HAP-1 (cell line): ENCODE measurements around the gene CA12.
A peak's percentile ranks its signal among the peaks of the same experiment; 100 is the strongest.

ENCODE experiments used
- DNase-seq, 2 experiments: peaks; one replicate each; pipeline ENCODE4 v3.0.0-alpha.2; 2016 to 2020; ENCODE audit warnings: low spot score in 2 of 2
- H3K27me3 ChIP-seq: fragments of 250-450 bp; sonication (Bioruptor Pico); 2 replicates; pipeline ENCODE4 v1.5.1; 2020; ENCODE audit warnings: low read depth, mild to moderate bottlenecking, moderate library complexity
- H3K36me3 ChIP-seq: fragments of 250-450 bp; sonication (Bioruptor Pico); replicated peaks from 2 replicates; pipeline ENCODE4 v1.5.1; 2020; ENCODE audit warnings: mild to moderate bottlenecking
- H3K4me1 ChIP-seq: fragments of 250-450 bp; sonication (Bioruptor Pico); 2 replicates; pipeline ENCODE4 v1.5.1; 2020; ENCODE audit warnings: mild to moderate bottlenecking
- H3K4me3 ChIP-seq: fragments of 250-450 bp; sonication (Bioruptor Pico); 2 replicates; pipeline ENCODE4 v1.5.1; 2020; ENCODE audit warnings: mild to moderate bottlenecking, moderate library complexity
- H3K9me3 ChIP-seq: fragments of 250-450 bp; sonication (Bioruptor Pico); 2 replicates; pipeline ENCODE4 v1.5.1; 2020; ENCODE audit warnings: mild to moderate bottlenecking, moderate library complexity
- in situ Hi-C: fragments of 300-500 bp; cut with MboI; formaldehyde crosslinking; loops from 3 replicates; pipeline ENCODE4 v1.14.3; 2020; ENCODE audit warnings: low sequenced_read_pairs, inconsistent platforms, mixed read lengths

CA12 gene

GRCh38 chr15:63338170-63338569 lies 43.5 kb downstream of the CA12 start:
- Histone ChIP-seq H3K27me3 (peaks cover 87% of the 10 kb centered on the region), H3K4me1 (no peaks in the 10 kb centered on the region)
- DNase-seq, result no peak

DNA sequence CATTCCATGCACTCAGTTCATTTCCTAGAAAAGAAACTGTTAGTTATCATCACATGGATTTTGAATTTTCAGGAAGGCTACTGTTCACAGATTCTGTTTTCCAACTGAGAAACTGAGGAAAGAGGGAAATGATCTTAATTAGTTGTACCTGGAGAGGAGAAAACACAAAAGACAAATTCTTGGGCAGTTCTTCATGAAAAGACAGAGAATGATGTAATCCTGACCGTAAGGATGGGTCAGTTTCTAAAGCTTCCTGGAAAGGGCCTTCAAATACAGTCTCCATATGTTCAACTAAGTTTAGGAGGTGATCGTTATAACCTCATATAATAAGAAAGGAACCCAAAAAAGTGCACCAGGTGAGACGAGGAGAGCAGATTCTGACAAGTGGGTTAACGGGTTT lies 44.6 kb downstream of the CA12 start:
- no peak for DNase-seq
- Histone ChIP-seq H3K4me1 (no peaks in the 10 kb centered on the region), H3K4me3 (no peak overlapping the region), H3K27me3 (peaks cover 92% of the 10 kb centered on the region), H3K9me3 (no peaks in the 10 kb centered on the region), H3K36me3 (no peaks in the 10 kb centered on the region)
- in situ Hi-C loops, result no loop called here

More at GRCh38 chr15:63338170-63338569, 43.5 kb downstream of the CA12 start:
- H3K4me3 ChIP-seq, result no peak overlapping the region
- H3K36me3 ChIP-seq, result no peaks in the 10 kb centered on the region
- no peaks in the 10 kb centered on the region for H3K9me3 ChIP-seq
- in situ Hi-C loops, result no loop called here

GRCh38 chr15:63335543-63336240 lies 46.0 kb downstream of the CA12 start:
- DNase-seq, result no peak
- Histone ChIP-seq H3K27me3 (peaks cover 92% of the 10 kb centered on the region), H3K36me3 (no peaks in the 10 kb centered on the region), H3K4me1 (no peaks in the 10 kb centered on the region), H3K9me3 (no peaks in the 10 kb centered on the region), H3K4me3 (no peak overlapping the region)
- in situ Hi-C loops, result no loop called here

DNA sequence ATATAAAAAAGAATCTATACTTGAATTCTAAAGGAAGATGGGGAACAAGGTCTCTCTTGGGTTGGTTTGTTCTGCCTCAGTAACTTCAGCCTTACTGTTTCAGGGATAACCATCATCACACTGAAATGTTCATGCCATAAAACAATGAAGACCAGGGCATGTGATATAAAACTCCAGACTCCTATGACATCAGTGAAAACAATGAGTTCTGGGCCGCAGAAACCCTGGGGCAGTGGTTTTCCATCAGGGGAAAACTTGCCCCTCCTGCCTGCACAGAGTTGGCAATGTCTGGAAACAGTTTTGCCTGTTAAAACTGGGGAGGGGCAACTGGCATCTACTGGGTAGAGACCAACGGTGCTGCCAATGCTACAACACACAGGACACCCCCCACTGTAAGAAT lies 46.8 kb downstream of the CA12 start:
- in situ Hi-C loops, result no loop called here
- H3K4me1 ChIP-seq, result no peaks in the 10 kb centered on the region
- DNase-seq, result no peak
- H3K9me3 ChIP-seq, result no peaks in the 10 kb centered on the region
- no peaks in the 10 kb centered on the region for H3K36me3 ChIP-seq
- peaks cover 87% of the 10 kb centered on the region for H3K27me3 ChIP-seq
- no peak overlapping the region for H3K4me3 ChIP-seq

DNA sequence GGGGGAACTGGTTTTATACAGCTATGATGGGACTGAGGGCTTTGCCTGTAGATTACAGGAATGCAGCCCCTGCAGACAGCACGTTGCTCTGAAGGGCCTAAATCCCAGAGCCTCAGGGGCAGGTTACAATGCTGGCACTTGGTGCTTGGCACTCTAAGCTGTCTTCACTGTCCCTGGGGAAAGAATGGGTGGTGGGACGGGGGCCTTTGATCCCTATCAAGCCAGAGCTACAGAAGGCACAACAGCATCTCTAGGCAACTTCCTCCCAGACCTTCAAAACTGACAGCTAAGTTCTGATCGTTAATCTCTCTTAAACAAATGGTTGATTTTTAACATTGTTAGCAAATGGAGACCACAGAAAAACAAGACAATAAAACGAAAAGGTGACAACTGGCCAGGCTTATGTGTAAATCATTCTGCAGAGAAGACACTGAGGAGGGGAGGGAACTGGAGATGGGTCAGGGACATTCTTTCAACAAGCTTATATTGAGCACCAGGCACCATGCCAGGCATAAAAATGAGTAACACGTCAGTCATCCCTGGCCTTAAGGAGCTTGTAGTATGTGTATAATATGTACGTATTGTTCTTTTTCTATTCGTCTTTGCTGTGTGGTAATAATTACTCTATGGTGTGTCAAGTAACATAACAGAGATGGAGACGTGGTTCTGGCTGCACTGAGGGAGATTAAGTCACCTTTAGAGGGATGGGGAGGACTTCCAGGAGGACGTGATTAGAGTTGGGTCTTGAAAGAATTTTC lies 49.1 kb downstream of the CA12 start:
- no peak overlapping the region for H3K4me3 ChIP-seq
- in situ Hi-C loops, result no loop called here
- DNase-seq, result no peak
- H3K36me3 ChIP-seq, result no peaks in the 10 kb centered on the region
- peaks cover 69% of the 10 kb centered on the region for H3K27me3 ChIP-seq
- H3K9me3 ChIP-seq, result no peaks in the 10 kb centered on the region
- no peaks in the 10 kb centered on the region for H3K4me1 ChIP-seq

DNA sequence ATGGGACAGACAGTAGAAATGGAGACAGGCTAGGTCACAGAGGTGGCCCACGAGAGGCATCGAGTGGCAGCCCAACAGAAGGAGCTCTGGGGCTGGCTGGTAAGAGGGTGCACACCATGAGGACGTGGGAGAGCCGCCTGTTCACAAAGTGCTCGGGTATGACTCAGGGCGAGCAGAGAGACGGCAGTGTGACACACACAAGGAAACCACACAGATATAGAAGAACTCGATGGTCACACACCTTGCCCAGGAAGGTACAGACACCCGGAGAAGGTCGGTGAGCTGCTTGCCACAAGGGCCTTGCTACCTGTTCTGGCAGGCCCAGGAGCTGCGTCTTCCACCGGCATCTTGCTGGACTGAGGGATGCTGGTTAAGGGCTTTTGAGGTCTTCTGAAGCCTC lies 50.2 kb downstream of the CA12 start:
- in situ Hi-C loops, result no loop called here
- H3K4me1 ChIP-seq, result no peaks in the 10 kb centered on the region

DNA sequence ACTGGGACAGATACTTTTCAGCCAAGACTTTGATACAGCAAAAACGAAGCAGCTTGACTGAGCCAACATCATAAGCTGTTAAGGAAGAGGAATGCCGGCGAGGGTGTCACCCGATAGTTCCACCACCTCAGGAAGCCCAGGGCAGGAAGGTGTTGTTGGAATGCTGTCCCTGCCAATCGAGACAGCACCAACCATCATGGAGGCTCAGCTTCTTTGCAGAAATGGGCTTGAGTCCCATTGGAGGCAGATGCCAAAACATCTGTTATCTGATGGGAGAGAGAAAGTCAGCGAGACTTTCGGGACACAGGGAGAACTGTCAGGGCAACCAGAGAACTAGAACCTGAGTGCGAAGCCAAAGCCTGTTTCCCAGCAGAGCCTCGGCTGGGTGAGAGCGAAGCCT lies 50.7 kb downstream of the CA12 start:
- Histone ChIP-seq H3K4me3 (no peak overlapping the region), H3K9me3 (no peaks in the 10 kb centered on the region), H3K36me3 (no peaks in the 10 kb centered on the region), H3K27me3 (peaks cover 62% of the 10 kb centered on the region), H3K4me1 (no peaks in the 10 kb centered on the region)
- no peak for DNase-seq
- in situ Hi-C loops, result no loop called here

More for the DNA sequence above, 50.2 kb downstream of the CA12 start:
- no peak for DNase-seq
- H3K36me3 ChIP-seq, result no peaks in the 10 kb centered on the region
- peaks cover 61% of the 10 kb centered on the region for H3K27me3 ChIP-seq
- no peak overlapping the region for H3K4me3 ChIP-seq
- H3K9me3 ChIP-seq, result no peaks in the 10 kb centered on the region

DNA sequence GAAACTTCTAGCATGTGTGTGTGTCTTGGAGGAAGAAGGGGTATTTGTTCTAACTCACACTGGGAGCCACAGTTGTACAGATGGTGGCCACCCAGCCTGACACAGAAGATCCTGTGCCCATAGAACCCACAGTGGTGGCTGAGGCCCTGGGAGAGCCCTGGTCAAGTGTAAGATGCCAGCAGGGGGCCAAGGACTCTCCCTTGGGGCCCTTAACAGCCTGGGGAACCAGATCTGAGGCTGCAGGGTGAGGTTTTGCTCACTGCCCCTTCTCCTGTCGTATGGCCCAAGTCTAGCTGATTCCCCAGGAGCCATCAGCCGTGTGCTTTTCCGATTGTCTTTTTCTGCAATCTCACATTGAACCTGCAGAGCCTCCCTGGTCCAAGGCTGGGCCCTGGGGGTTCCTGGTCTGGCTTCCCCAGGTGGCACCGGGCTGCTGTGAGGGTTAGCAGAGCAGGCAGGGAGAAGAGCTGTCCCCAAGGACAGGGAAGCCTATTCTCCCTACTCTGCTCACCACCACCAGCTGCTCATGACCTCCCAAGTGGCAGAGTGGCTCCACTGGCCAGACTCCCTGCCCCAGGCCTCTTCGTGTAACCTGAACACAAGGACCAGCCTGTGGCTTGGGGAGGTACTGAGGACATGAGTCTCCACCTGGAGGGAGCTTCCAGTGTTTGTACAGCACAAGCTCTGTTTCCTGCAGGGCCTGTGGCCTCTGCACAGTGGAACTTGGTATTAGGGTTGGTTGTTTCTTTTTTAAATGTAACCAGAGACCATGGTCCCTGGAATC lies 51.9 kb downstream of the CA12 start:
- no peaks in the 10 kb centered on the region for H3K4me1 ChIP-seq
- H3K9me3 ChIP-seq, result no peaks in the 10 kb centered on the region
- in situ Hi-C loops, result no loop called here
- H3K4me3 ChIP-seq, result no peak overlapping the region
- H3K27me3 ChIP-seq, result peaks cover 63% of the 10 kb centered on the region
- no peak for DNase-seq
- H3K36me3 ChIP-seq, result no peaks in the 10 kb centered on the region

DNA sequence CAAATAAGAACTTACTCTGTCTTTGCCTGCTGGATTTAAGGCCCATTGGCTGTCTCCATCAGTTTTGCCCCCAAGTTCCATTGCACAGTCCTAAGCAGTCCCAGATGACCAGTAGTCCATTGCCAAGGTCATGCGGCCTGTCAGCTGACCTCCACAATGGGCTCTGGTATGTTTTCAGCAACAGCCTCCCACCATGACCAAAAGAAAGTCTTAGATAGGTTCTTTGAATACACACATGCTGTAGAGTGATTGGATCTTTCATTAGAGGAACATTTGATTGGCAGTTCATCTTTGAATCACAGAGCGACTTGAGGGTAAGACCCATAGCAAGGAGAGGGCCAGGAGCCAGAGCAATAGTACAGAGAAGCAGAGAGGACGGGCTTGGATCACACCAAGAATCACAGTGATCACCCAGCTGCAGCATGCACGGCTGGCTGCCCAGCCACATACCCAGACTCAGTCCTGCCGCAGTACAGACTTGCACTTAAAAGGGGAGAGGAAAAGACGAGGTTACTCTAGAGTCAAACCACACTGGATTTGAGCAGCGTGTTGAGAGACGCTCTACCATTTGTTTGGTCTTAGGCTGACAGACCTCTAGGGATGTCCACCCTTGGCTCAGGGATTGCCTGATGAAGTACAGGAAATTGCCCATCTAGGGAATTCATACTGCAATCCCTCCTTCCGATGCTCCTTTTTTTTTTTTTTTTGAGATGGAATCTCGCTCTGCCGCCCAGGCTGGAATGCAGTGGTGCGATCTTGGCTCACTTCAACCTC lies 53.8 kb downstream of the CA12 start:
- no peak for DNase-seq
- H3K27me3 ChIP-seq, result peaks cover 60% of the 10 kb centered on the region
- H3K36me3 ChIP-seq, result no peaks in the 10 kb centered on the region
- in situ Hi-C loops, result no loop called here
- no peaks in the 10 kb centered on the region for H3K4me1 ChIP-seq
- H3K9me3 ChIP-seq, result no peaks in the 10 kb centered on the region
- no peak overlapping the region for H3K4me3 ChIP-seq

GRCh38 chr15:63324770-63325169 lies 56.9 kb downstream of the CA12 start:
- Histone ChIP-seq H3K36me3 (no peaks in the 10 kb centered on the region), H3K4me3 (no peak overlapping the region), H3K4me1 (no peaks in the 10 kb centered on the region), H3K27me3 (peaks cover 35% of the 10 kb centered on the region), H3K9me3 (no peaks in the 10 kb centered on the region)
- no peak for DNase-seq
- in situ Hi-C loops, result no loop called here

DNA sequence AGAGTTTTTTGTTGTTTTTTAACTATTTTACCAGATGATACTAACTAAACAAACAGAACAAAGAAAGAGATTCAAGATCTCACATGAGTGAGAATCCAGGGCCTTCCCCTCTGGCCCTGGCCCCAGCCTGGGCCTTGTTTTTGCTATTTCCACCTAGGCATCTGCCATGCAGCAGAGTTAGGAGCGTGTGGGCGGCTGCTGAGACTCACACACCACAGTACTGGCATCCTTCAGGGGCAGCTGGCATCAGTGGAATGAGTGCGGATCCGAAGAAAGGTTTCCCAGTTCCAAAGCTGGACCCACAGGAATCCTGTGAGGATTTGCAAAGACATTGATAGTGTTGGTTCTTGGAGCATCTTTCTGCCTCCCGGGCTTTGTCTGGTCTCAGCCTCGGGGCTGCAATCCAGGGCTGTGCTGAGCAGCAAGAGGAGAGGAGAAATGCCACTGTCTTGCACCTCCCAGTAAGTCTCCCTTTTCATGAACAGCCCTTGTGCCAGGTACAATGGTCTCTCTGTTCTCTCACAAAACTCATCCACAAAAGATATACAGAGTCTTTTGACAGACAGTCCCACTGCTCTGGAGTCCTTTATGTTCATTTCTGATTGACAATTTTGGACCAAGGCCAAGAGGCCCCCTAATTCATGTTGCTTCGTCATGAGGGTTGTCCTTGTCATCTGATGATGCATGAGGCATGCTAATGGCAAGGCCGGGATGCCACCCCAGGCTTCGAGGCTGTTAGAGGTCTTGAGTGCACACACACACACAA lies 57.7 kb downstream of the CA12 start:
- in situ Hi-C loops, result no loop called here
- H3K4me1 ChIP-seq, result no peaks in the 10 kb centered on the region
- H3K27me3 ChIP-seq, result peaks cover 35% of the 10 kb centered on the region
- no peaks in the 10 kb centered on the region for H3K9me3 ChIP-seq
- no peak for DNase-seq
- no peak overlapping the region for H3K4me3 ChIP-seq
- no peaks in the 10 kb centered on the region for H3K36me3 ChIP-seq

DNA sequence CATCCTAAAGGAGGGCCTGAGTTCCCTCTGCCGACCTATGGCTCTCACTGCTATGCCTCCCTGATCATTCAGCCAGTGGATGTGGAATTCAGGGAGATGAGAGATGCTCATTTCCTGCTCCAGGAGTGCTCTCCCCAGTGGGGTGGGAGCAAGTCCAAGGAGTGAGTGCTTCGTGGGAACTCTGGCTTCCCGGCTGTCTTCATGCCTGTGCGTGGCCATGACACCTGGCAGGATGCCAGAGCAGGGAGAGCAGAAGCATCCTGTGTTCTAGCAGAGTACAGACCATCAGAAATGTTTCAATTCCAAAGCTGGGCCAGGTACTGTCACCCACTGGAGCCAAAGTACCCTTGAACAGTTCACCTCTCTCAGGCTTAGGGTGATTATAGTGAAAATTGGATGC lies 59.1 kb downstream of the CA12 start:
- peak in 1 of 2 experiments; percentile 44 for DNase-seq
- in situ Hi-C loops, result no loop called here
- H3K4me3 ChIP-seq, result no peak overlapping the region
- H3K27me3 ChIP-seq, result peaks cover 30% of the 10 kb centered on the region
- no peaks in the 10 kb centered on the region for H3K4me1 ChIP-seq
- no peaks in the 10 kb centered on the region for H3K36me3 ChIP-seq
- H3K9me3 ChIP-seq, result no peaks in the 10 kb centered on the region

GRCh38 chr15:63321462-63321861 lies 60.2 kb downstream of the CA12 start:
- peaks cover 27% of the 10 kb centered on the region for H3K27me3 ChIP-seq
- in situ Hi-C loops, result no loop called here
- no peaks in the 10 kb centered on the region for H3K9me3 ChIP-seq
- no peak for DNase-seq
- no peaks in the 10 kb centered on the region for H3K4me1 ChIP-seq
- H3K36me3 ChIP-seq, result no peaks in the 10 kb centered on the region
- H3K4me3 ChIP-seq, result no peak overlapping the region
